ENCODE results near the gene TTBK1.
A peak's percentile ranks its signal among the peaks of the same experiment; 100 is the strongest.

TTBK1 gene

GRCh38 chr6:43304882-43305281 is 61.6 kb downstream of the TTBK1 start:
- DNase-seq (ENCODE audit: low spot score) = no peak

GRCh38 chr6:43306086-43306485 is 62.8 kb downstream of the TTBK1 start:
- DNase-seq (ENCODE audit: low spot score) = no peak

GRCh38 chr6:43307451-43308100 is 64.3 kb downstream of the TTBK1 start:
- DNase-seq (ENCODE audit: low spot score) = no peak

GRCh38 chr6:43308101-43308989 is 65.1 kb downstream of the TTBK1 start, which contains the start of gene CRIP3:
TSS of gene CRIP3 (minus strand) at chr6:43308826. CDS start at chr6:43308792, 34 bp downstream.
- no peak for DNase-seq (ENCODE audit: low spot score)

DNA sequence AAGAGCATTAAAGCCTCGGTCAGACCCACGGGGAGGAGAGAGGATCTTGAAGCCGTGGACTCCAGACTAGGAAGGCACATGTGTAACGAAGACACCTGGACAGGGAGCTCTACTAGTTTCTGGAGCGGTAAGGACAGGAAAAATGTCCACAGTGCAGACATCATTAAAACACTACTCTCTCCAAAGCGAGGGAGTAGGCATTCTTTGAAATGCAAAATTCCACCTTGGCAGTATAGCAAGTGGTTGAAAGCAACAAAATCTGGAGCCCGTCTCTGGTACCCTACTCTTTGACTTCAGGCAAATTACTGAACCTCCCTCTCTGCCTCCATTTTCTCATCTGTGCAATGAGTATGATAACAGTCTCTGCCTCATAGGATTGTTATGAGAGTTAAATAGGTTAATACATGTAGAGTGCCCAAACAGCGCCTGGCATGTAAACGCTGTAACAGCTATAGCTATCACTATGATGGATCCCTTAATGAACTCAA is 65.8 kb downstream of the TTBK1 start:
- DNase-seq (ENCODE audit: low spot score) = no peak

- DNase-seq (ENCODE audit: low spot score) = no peak
Measured at GRCh38 chr6:43310134-43310533, 66.9 kb downstream of the TTBK1 start.

DNA sequence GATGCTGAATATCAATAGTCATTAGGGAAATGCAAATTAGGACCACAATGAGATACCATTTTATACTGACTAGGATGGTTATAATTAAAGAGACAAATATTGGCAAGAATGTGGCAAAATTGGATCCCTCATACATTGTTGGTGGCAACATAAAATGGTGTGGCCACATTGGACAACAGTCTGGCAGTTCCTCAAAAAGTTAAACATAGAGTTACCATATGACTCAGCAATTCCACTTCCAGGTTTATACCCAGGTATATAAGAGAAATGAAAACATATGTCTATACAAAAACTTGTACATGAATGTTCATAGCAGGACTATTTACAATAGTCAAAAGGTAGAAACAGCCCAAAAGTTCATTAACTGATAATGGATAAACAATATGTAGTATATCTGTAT is 67.3 kb downstream of the TTBK1 start:
- no peak for DNase-seq (ENCODE audit: low spot score)

GRCh38 chr6:43311666-43312065 is 68.4 kb downstream of the TTBK1 start:
- no peak for DNase-seq (ENCODE audit: low spot score)

DNA sequence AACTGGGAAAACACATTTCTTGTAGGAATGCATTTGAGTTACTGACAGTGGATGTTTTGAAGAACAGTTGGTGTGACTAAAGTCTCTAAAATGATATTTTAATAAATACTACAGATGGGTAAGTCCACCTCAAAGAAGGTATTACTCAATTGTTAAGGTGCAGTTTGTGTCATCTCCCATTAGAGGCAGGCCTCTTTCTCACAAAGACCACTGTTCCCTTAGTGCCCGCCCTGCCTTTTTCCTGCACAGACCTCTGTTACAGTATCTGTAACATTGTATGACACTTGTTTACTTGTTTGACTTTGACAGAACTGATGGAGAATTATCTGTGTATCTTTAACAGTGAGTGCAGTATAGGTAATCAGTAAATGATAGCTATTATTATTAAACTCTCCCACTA is 70.5 kb downstream of the TTBK1 start:
- DNase-seq (ENCODE audit: low spot score) = no peak

GRCh38 chr6:43318011-43318410 is 74.7 kb downstream of the TTBK1 start:
- no peak for DNase-seq (ENCODE audit: low spot score)

DNA sequence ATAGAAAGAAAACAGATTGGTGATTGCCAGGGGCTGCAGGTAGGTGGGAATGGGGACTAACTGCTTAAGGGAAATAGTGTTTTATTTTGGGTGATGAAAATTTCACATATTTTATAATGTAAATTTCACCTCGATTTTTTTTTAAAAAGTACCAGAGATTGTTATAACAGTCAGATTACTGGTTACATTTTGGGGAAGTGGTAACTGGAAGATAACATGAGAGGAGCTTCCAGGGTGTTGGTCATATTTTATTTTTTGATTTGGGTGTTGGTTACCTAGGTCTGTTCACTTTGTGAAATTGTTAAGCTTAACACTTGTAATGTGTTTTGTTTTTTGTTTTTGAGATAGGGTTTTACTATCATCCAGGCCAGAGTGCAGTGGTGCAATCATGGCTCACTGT is 82.6 kb downstream of the TTBK1 start:
- DNase-seq (ENCODE audit: low spot score) = no peak

DNA sequence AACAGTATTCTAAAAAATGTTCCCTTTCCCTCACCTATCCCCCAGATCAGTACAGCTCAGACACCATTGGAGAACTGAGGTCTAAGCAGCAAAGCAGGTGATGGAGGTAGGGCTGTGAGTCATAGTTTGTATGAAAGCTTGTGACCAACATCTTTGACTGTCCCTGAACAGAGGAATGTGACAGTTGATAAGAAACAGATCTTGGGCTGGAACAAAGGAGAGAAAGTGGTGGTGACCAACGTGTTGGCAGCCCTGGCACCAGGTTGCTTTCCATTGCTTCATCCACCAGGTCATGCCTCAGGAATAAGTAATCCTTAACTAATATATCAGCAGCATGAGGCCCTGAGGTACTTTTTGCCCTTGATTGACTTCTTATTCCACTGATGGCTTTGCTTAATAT is 85.2 kb downstream of the TTBK1 start:
- no peak for DNase-seq (ENCODE audit: low spot score)

- no peak for DNase-seq (ENCODE audit: low spot score)
Measured at GRCh38 chr6:43331470-43331869, 88.2 kb downstream of the TTBK1 start.

GRCh38 chr6:43331891-43332290 is 88.6 kb downstream of the TTBK1 start:
- DNase-seq (ENCODE audit: low spot score) = no peak

DNA sequence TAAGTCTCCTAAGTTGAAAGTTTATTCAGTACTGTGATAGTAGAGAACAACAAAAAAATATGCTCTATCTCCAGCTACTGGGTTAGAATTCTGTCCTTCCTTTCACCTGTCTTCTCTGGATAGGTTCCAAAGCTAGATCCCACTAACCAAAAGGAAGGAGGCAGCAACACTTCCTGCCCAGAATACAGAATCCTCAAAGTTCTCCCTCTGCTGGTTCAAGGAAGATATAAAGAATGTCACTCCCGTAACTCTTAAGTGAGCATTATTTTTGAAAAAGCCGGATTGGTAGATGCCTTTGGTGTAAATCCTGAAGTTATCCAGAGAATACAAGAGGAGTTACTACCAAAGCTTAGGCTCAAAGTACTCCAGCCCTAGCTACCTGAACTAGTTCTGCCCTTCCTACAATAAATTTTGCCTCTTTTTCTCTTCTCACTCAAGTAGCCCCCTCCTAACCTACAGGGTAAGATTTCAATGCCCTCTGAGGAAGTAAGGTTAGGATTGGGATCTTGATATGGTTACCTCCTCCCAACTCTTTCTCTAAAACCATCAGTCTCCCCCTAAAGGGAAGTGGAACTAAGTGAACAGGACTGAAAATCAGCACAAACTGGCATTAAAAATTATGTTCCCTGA is 91.3 kb downstream of the TTBK1 start:
- DNase-seq (ENCODE audit: low spot score) = peak; percentile 42

- DNase-seq (ENCODE audit: low spot score) = no peak
Measured at GRCh38 chr6:43335469-43335868, 92.2 kb downstream of the TTBK1 start.

DNA sequence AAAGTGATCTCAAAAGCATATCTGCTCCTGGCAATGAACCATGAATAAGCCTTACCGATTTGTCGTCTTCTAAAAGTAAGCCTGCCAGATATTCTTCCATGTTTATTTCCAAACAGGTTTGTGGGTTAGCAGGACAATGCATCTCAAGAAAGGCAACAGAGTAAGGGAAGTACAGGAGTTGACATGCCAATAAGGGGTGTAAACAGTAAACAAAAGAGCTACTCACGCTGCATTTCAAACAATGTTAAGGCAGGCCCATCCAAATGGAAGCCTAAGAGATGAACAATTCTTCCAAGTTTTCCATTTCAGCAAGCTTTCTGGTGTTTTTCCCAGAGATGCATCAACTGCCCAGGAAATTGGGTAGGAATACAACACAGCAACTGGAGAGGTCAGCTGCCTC is 93.1 kb downstream of the TTBK1 start:
- DNase-seq (ENCODE audit: low spot score) = no peak

All from NAMALWA (cell line).